ENCODE measurements around the gene DBP. TPM values are rescaled to one million over a fixed set of nuclear protein-coding genes. Genes with fewer than 3 reads are reported as not detected.

Gene DBP
- total RNA-seq, 1 donor from 2014 or later, result 22.8 TPM

GRCh38 chr19:48631225-48631624, 6.0 kb downstream of the DBP start:
- intact Hi-C loops (cut with micrococcal nuclease), result no loop called here
- ATAC-seq, result no peak

GRCh38 chr19:48630296-48631063, 6.7 kb downstream of the DBP start:
- intact Hi-C loops (cut with micrococcal nuclease), result no loop called here
- ATAC-seq, result peak; percentile 24
- peak; percentile 90 for DNase-seq

More at GRCh38 chr19:48631225-48631624, 6.0 kb downstream of the DBP start:
- no peak for DNase-seq

GRCh38 chr19:48629599-48630295, 7.4 kb downstream of the DBP start:
- DNase-seq, result peak; percentile 70
- peak; percentile 14 for ATAC-seq
- intact Hi-C loops (cut with micrococcal nuclease), result no loop called here

- DNase-seq, result no peak
- no peak for ATAC-seq
- intact Hi-C loops (cut with micrococcal nuclease), result no loop called here
Measured at GRCh38 chr19:48629297-48629598, 7.9 kb downstream of the DBP start.

GRCh38 chr19:48628486-48629296, 8.5 kb downstream of the DBP start:
- ATAC-seq (no peak), DNase-seq (no peak)
- intact Hi-C loops (cut with micrococcal nuclease), result no loop called here

- intact Hi-C loops (cut with micrococcal nuclease), result no loop called here
- ATAC-seq (no peak), DNase-seq (no peak)
Measured at GRCh38 chr19:48627865-48628314, 9.3 kb downstream of the DBP start.

- intact Hi-C loops (cut with micrococcal nuclease), result no loop called here
- ATAC-seq (no peak), DNase-seq (no peak)
Measured at GRCh38 chr19:48627201-48627864, 9.8 kb downstream of the DBP start.

- DNase-seq, result no peak
- intact Hi-C loops (cut with micrococcal nuclease), result no loop called here
- ATAC-seq, result no peak
Measured at GRCh38 chr19:48625891-48626327, 11.3 kb downstream of the DBP start.

GRCh38 chr19:48624791-48625723, 12.1 kb downstream of the DBP start:
- intact Hi-C loops (cut with micrococcal nuclease), result no loop called here
- no peak for DNase-seq
- ATAC-seq, result no peak

- ATAC-seq (peak; percentile 80), DNase-seq (peak; percentile 99)
- intact Hi-C loops (cut with micrococcal nuclease), result no loop called here
Measured at GRCh38 chr19:48624067-48624594, 13.0 kb downstream of the DBP start.

GRCh38 chr19:48623556-48624066, 13.6 kb downstream of the DBP start:
- intact Hi-C loops (cut with micrococcal nuclease), result no loop called here
- no peak for DNase-seq
- no peak for ATAC-seq

GRCh38 chr19:48619692-48620585, 17.2 kb downstream of the DBP start:
- ATAC-seq (no peak), DNase-seq (no peak)
- intact Hi-C loops (cut with micrococcal nuclease), result no loop called here

- DNase-seq, result peak; percentile 99
- intact Hi-C loops (cut with micrococcal nuclease), result no loop called here
- ATAC-seq, result peak; percentile 90
Measured at GRCh38 chr19:48618916-48619691, 18.1 kb downstream of the DBP start, which contains the start of the genes RPL18 and SPHK2. RPL18 (minus strand) TSS chr19:48619178; CDS start chr19:48619143, 35 bp downstream. SPHK2 (plus strand) TSS chr19:48619506; CDS start chr19:48620515, 1,009 bp downstream.

GRCh38 chr19:48618278-48618915, 18.8 kb downstream of the DBP start:
- DNase-seq (no peak), ATAC-seq (no peak)
- intact Hi-C loops (cut with micrococcal nuclease), result no loop called here

GRCh38 chr19:48617146-48617937, 19.8 kb downstream of the DBP start:
- DNase-seq (no peak), ATAC-seq (no peak)
- intact Hi-C loops (cut with micrococcal nuclease), result no loop called here

All from left ventricle myocardium superior (tissue), 1 donor.